Hypothalamus (tissue), 51 donors: ENCODE results near the gene RCE1.

Source experiments
- DNase-seq, 51 donors: peaks; one replicate each; lab custom pipeline; 2025; lab: John Stamatoyannopoulos, UW

Gene RCE1

GRCh38 chr11:66884443-66884842 is 41.2 kb downstream of the RCE1 start:
- no peak for DNase-seq

GRCh38 chr11:66885469-66885868 is 42.2 kb downstream of the RCE1 start:
- DNase-seq: peak in 1 of 51 donors; percentile 22

- no peak for DNase-seq
These were observed 42.8 kb downstream of the RCE1 start for GRCh38 chr11:66885950-66886440.

- no peak for DNase-seq
These were observed 43.5 kb downstream of the RCE1 start for GRCh38 chr11:66886671-66887221.

- no peak for DNase-seq
These were observed 44.3 kb downstream of the RCE1 start for GRCh38 chr11:66887526-66887925.

- no peak for DNase-seq
These were observed 45.0 kb downstream of the RCE1 start for GRCh38 chr11:66888282-66888681.

- no peak for DNase-seq
These were observed 46.7 kb downstream of the RCE1 start for GRCh38 chr11:66889960-66890359.

GRCh38 chr11:66891851-66892660 is 48.8 kb downstream of the RCE1 start:
- DNase-seq: peak in 7 of 51 donors; percentile 20 to 58 (median 41)

- no peak for DNase-seq
These were observed 49.7 kb downstream of the RCE1 start for GRCh38 chr11:66892911-66893310.

GRCh38 chr11:66894141-66894540 is 50.9 kb downstream of the RCE1 start:
- no peak for DNase-seq
